Measurements from ENCODE around the gene MTMR8.
"Not testable (repeated sequence)": the region's sequence is repeated elsewhere in the genome, so short reads cannot be mapped to it uniquely, and the experiment has no call there.

The MTMR8 gene

GRCh38 chrX:64394874-64395567, at the start of gene MTMR8:
TSS of gene MTMR8 (minus strand) at chrX:64395452. CDS start at chrX:64395363, 89 bp downstream.
- DNase-seq (ENCODE audit: low read depth, low spot score), result peak; percentile 48

GRCh38 chrX:64439551-64439950, 44.3 kb upstream of the MTMR8 start:
- DNase-seq (ENCODE audit: low read depth, low spot score), result no peak

GRCh38 chrX:64437665-64438064, 42.4 kb upstream of the MTMR8 start:
- DNase-seq (ENCODE audit: low read depth, low spot score), result no peak

- DNase-seq (ENCODE audit: low read depth, low spot score), result no peak
Measured at GRCh38 chrX:64437218-64437617, 42.0 kb upstream of the MTMR8 start.

- DNase-seq (ENCODE audit: low read depth, low spot score), result no peak
Measured at GRCh38 chrX:64428371-64428770, 33.1 kb upstream of the MTMR8 start.

- no peak for DNase-seq (ENCODE audit: low read depth, low spot score)
Measured at GRCh38 chrX:64427787-64428186, 32.5 kb upstream of the MTMR8 start.

GRCh38 chrX:64427281-64427680, 32.0 kb upstream of the MTMR8 start:
- no peak for DNase-seq (ENCODE audit: low read depth, low spot score)

- not testable (repeated sequence) for DNase-seq (ENCODE audit: low read depth, low spot score)
Measured at GRCh38 chrX:64409730-64410129, 14.5 kb upstream of the MTMR8 start.

GRCh38 chrX:64398088-64398487, 2.8 kb upstream of the MTMR8 start:
- no peak for DNase-seq (ENCODE audit: low read depth, low spot score)

- no peak for DNase-seq (ENCODE audit: low read depth, low spot score)
Measured at GRCh38 chrX:64395568-64395929, 297 bp upstream of the MTMR8 start.

GRCh38 chrX:64394059-64394873, 986 bp downstream of the MTMR8 start:
- DNase-seq (ENCODE audit: low read depth, low spot score), result no peak

GRCh38 chrX:64389489-64389888, 5.8 kb downstream of the MTMR8 start:
- no peak for DNase-seq (ENCODE audit: low read depth, low spot score)

GRCh38 chrX:64380789-64381188, 14.5 kb downstream of the MTMR8 start:
- DNase-seq (ENCODE audit: low read depth, low spot score), result not testable (repeated sequence)

GRCh38 chrX:64379924-64380323, 15.3 kb downstream of the MTMR8 start:
- DNase-seq (ENCODE audit: low read depth, low spot score), result no peak

GRCh38 chrX:64377753-64378152, 17.5 kb downstream of the MTMR8 start:
- DNase-seq (ENCODE audit: low read depth, low spot score), result no peak

- DNase-seq (ENCODE audit: low read depth, low spot score), result no peak
Measured at GRCh38 chrX:64352081-64352480, 43.2 kb downstream of the MTMR8 start.

- no peak for DNase-seq (ENCODE audit: low read depth, low spot score)
Measured at GRCh38 chrX:64350521-64350920, 44.7 kb downstream of the MTMR8 start.

GRCh38 chrX:64350047-64350446, 45.2 kb downstream of the MTMR8 start:
- DNase-seq (ENCODE audit: low read depth, low spot score), result no peak

- DNase-seq (ENCODE audit: low read depth, low spot score), result no peak
Measured at GRCh38 chrX:64342811-64343210, 52.4 kb downstream of the MTMR8 start.

GRCh38 chrX:64338296-64338695, 57.0 kb downstream of the MTMR8 start:
- no peak for DNase-seq (ENCODE audit: low read depth, low spot score)

GRCh38 chrX:64334467-64334866, 60.8 kb downstream of the MTMR8 start:
- no peak for DNase-seq (ENCODE audit: low read depth, low spot score)

GRCh38 chrX:64330284-64330683, 65.0 kb downstream of the MTMR8 start:
- no peak for DNase-seq (ENCODE audit: low read depth, low spot score)

- DNase-seq (ENCODE audit: low read depth, low spot score), result no peak
Measured at GRCh38 chrX:64321507-64321906, 73.7 kb downstream of the MTMR8 start.
